ENCODE results near the gene RAB11A.

DNA sequence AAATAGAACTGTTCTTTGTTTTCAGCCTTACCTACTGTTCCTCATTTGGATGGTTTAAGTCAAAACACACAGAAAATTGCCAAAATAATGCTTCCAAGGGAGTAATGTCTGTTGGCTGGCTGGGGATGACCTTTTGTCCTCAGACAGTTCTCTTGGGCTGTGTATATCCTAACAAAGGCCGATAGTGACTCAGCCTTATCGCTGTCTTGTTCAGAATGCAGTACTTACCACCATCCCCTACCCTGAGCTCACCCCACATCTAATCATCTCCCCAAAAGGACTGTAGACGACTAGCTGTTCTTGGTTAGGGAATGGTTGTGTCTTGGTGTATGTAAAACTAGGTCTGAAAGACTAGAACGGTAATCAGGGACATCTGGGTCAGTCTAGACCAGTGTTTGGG, 35.0 kb downstream of the RAB11A start:
- no peak for TF ChIP-seq CTCF (IDR thresholded peaks at IDR 0.05)
- TF ChIP-seq POLR2A (IDR thresholded peaks at IDR 0.05): no peak
